ENCODE data around the gene MBD2.

DNA sequence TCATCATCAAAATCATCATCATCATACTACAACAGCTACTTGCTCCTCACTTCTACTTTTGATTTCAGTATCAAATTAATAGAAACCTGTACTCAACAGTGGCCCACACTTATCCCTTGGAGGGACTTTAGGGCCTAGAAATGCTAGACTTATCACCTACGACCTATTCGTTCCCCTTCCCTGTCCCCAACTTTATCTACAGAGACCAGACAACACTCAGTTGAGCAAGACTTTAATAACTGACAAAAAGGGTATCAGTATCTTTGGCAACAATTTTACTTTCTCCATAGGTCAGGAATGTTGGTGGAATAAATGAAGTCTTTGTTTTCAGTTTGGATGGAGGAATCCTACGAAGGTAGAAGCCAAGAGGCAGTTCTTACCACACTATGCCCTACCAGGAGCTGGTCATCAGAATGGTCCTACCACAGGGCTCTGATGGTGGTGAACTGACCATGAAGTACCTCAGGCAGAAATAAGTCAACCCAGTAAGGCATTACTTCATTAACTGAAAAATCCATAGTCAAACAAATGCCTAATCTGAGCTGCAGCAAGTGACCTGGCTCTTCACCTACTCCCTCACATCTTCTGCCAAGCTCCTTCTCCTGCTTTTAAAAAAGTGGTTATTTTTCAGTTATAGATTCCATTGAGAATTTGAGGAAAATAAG lies 26.6 kb downstream of the MBD2 start:
- TF ChIP-seq, protein P1, sequence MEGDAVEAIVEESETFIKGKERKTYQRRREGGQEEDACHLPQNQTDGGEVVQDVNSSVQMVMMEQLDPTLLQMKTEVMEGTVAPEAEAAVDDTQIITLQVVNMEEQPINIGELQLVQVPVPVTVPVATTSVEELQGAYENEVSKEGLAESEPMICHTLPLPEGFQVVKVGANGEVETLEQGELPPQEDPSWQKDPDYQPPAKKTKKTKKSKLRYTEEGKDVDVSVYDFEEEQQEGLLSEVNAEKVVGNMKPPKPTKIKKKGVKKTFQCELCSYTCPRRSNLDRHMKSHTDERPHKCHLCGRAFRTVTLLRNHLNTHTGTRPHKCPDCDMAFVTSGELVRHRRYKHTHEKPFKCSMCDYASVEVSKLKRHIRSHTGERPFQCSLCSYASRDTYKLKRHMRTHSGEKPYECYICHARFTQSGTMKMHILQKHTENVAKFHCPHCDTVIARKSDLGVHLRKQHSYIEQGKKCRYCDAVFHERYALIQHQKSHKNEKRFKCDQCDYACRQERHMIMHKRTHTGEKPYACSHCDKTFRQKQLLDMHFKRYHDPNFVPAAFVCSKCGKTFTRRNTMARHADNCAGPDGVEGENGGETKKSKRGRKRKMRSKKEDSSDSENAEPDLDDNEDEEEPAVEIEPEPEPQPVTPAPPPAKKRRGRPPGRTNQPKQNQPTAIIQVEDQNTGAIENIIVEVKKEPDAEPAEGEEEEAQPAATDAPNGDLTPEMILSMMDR (conservative IDR thresholded peaks at IDR 0.05; ENCODE audit: low read depth, low read length): no peak
- no peak for TF ChIP-seq EZH2 (IDR thresholded peaks at IDR 0.05; ENCODE audit: low read length, unreplicated experiment)
- no peak for TF ChIP-seq EZH2phosphoT487 (IDR thresholded peaks at IDR 0.05; ENCODE audit: borderline replicate concordance, low read length)
